ENCODE results near the gene LRRC4B. TPM values are rescaled to one million over a fixed set of nuclear protein-coding genes. Genes with fewer than 3 reads are reported as not detected.

Gene LRRC4B
- total and polyA plus RNA-seq, 11 donors: 0.35 to 2.4 (median 0.97) TPM

DNA sequence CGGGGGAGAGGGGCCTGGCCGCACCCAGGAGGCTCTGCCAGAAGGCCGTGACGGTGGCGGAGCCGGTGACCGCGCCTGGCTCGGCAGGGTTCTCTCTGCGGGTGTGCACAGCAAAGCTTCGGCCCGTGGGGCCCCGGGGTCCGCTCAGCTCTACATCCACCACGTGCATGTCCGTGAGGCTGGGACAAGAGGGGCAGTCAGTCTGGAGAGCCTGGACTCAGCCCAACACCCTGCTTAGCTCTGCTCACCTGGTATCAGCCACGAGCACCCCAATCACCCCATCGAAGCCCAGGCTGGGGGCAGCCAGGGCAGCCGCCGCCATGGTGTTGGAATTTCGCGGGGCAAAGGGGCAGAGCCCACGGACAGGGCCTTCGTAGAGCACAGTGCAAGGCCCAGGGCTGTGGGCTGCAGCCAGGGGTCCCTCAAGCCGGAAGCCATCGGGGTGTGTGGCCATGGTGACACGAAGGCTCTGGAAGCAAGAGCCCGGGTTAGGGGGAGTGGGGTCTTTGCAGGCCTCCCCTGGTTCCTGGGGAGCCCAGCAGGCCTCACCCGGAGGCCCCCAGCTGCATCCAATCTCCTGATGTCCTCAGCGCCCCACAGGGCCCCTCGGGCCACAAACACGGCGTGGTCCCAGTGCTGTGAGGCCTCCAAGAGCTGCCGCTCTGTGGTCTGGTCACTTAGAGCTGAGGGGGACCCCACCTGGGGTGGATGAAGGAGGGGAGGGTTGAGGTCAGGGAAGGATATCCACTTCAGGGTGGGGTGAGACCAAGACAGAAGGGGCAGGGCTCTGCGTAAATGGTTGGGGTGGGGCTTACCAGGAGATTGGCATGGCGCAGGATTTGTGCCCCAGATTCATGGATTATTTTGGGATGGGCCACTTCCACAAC, 55.9 kb downstream of the LRRC4B start:
- 86 to 93% (median 90%) methylated on average over 26 to 36 of the region's 36 CpGs for WGBS, 4 donors
- ATAC-seq (no peak), DNase-seq (peak in 2 of 5 donors; percentile 51 to 72)
- H3K9me3 ChIP-seq: no peaks in the 10 kb centered on the region
- H3K4me1 ChIP-seq: peaks cover 0 to 20% (median 8%) of the 10 kb centered on the region in 12 donors
- no peaks in the 10 kb centered on the region for H3K36me3 ChIP-seq
- peak overlapping the region in 3 of 12 donors; percentile 50 to 86 (median 82) for H3K27ac ChIP-seq
- peak overlapping the region in 6 of 12 donors; percentile 66 to 89 (median 78) for H3K4me3 ChIP-seq
- intact Hi-C loops (cut with DNase I): loop anchor here in 2 of 10 donors (5.0 to 10.0 kb wide), 2 partner anchors 135 to 488 kb away; partner anchors contain the start of genes NR1H2 (in 1 of the 2), VRK3 (in 1 of the 2) and ZNF473 (in 1 of the 2)
- peaks cover 0 to 8% (median 0%) of the 10 kb centered on the region in 9 donors for H3K27me3 ChIP-seq
- TF ChIP-seq POLR2A (IDR thresholded peaks at IDR 0.05): no peak
- TF ChIP-seq, protein P1, sequence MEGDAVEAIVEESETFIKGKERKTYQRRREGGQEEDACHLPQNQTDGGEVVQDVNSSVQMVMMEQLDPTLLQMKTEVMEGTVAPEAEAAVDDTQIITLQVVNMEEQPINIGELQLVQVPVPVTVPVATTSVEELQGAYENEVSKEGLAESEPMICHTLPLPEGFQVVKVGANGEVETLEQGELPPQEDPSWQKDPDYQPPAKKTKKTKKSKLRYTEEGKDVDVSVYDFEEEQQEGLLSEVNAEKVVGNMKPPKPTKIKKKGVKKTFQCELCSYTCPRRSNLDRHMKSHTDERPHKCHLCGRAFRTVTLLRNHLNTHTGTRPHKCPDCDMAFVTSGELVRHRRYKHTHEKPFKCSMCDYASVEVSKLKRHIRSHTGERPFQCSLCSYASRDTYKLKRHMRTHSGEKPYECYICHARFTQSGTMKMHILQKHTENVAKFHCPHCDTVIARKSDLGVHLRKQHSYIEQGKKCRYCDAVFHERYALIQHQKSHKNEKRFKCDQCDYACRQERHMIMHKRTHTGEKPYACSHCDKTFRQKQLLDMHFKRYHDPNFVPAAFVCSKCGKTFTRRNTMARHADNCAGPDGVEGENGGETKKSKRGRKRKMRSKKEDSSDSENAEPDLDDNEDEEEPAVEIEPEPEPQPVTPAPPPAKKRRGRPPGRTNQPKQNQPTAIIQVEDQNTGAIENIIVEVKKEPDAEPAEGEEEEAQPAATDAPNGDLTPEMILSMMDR (IDR thresholded peaks at IDR 0.05): no peak

- TF ChIP-seq, protein P1 (IDR thresholded peaks at IDR 0.05): peak in 1 of 12 donors; percentile 17
- peak in 1 of 2 donors; percentile 77 for TF ChIP-seq POLR2A (IDR thresholded peaks at IDR 0.05)
- intact Hi-C loops (cut with DNase I): loop anchor here in 7 of 10 donors (1.0 to 10.0 kb wide), 6 partner anchors 34 to 486 kb away; partner anchors contain the start of genes EMC10 (in 5 of the 7), GARIN5A (in 5 of the 7), NR1H2 (in 2 of the 7) and VRK3 (in 1 of the 7)
- ATAC-seq: peak; percentile 94 to 97 (median 95)
Measured at GRCh38 chr19:50511069-50511822, 57.0 kb downstream of the LRRC4B start, which contains the start of gene JOSD2. JOSD2 (minus strand) TSS chr19:50511191; CDS start chr19:50510431, 760 bp downstream.

GRCh38 chr19:50510700-50511068, 57.6 kb downstream of the LRRC4B start:
- intact Hi-C loops (cut with DNase I): loop anchor here in 7 of 10 donors (1.0 to 10.0 kb wide), 6 partner anchors 34 to 486 kb away; partner anchors contain the start of genes EMC10 (in 5 of the 7), GARIN5A (in 5 of the 7), NR1H2 (in 2 of the 7) and VRK3 (in 1 of the 7)
- peak overlapping the region; percentile 50 to 86 (median 78) for H3K27ac ChIP-seq

More at GRCh38 chr19:50511069-50511822, 57.0 kb downstream of the LRRC4B start, which contains the start of gene JOSD2:
- no peaks in the 10 kb centered on the region for H3K9me3 ChIP-seq
- H3K27me3 ChIP-seq: peaks cover 0 to 8% (median 0%) of the 10 kb centered on the region in 9 donors
- H3K27ac ChIP-seq: peak within 1 kb of the TSS; percentile 50 to 86 (median 78)
- 1 to 2% (median 2%) methylated on average over 27 to 69 of the region's 69 CpGs for WGBS, 4 donors
- peak within 1 kb of the TSS; percentile 42 to 89 (median 74) for H3K4me3 ChIP-seq
- peaks cover 0 to 20% (median 8%) of the 10 kb centered on the region in 12 donors for H3K4me1 ChIP-seq
- peak; percentile 98 to 100 (median 99) for DNase-seq
- H3K36me3 ChIP-seq: peaks cover 0 to 2% (median 0%) of the 10 kb centered on the region in 9 donors

More at GRCh38 chr19:50510700-50511068, 57.6 kb downstream of the LRRC4B start:
- TF ChIP-seq, protein P1 (IDR thresholded peaks at IDR 0.05): no peak
- no peak for TF ChIP-seq POLR2A (IDR thresholded peaks at IDR 0.05)
- peaks cover 0 to 8% (median 0%) of the 10 kb centered on the region in 9 donors for H3K27me3 ChIP-seq
- WGBS, 4 donors: 4 to 8% (median 4%) methylated on average over 9 to 10 of the region's 10 CpGs
- no peak for DNase-seq
- H3K4me1 ChIP-seq: peaks cover 0 to 20% (median 8%) of the 10 kb centered on the region in 12 donors
- peak overlapping the region; percentile 42 to 89 (median 74) for H3K4me3 ChIP-seq
- peaks cover 0 to 7% (median 0%) of the 10 kb centered on the region in 9 donors for H3K36me3 ChIP-seq
- ATAC-seq: no peak
- H3K9me3 ChIP-seq: no peaks in the 10 kb centered on the region

Data from heart left ventricle (tissue), 16 donors.